GM12878 (cell line): ENCODE results near the gene PIF1. TPM values are rescaled to one million over a fixed set of nuclear protein-coding genes. Genes with fewer than 3 reads are reported as not detected.

Source experiments
- ATF7 ChIP-seq: fragments of 450-650 bp; IDR thresholded peaks from 2 replicates; pipeline ENCODE4 v1.6.1; 2016; ENCODE audit warnings: low read depth, mild to moderate bottlenecking
- CHD1 ChIP-seq: IDR thresholded peaks from 2 replicates; pipeline ENCODE4 v1.6.1; 2012; ENCODE audit warnings: low read depth, low read length, improper control_type of control experiment
- GABPA ChIP-seq: IDR thresholded peaks from 2 replicates; pipeline ENCODE4 v1.6.1; 2014; ENCODE audit warnings: antibody characterized with exemption, low read depth, mild to moderate bottlenecking, inconsistent platforms
- NFYA ChIP-seq: IDR thresholded peaks from 2 replicates; pipeline ENCODE4 v1.6.1; 2011; ENCODE audit warnings: low read depth, mild to moderate bottlenecking, low read length, improper control_type of control experiment, borderline replicate concordance
- RFX5 ChIP-seq: IDR thresholded peaks from 2 replicates; pipeline ENCODE4 v1.6.1; 2011; ENCODE audit warnings: low read depth, low read length, improper control_type of control experiment
- TBL1XR1 ChIP-seq: IDR thresholded peaks from 2 replicates; pipeline ENCODE4 v1.6.1; 2012; ENCODE audit warnings: low read depth, low read length, improper control_type of control experiment
- YY1 ChIP-seq: IDR thresholded peaks from 2 replicates; pipeline ENCODE4 v1.6.1; 2011; ENCODE audit warnings: low read depth, mild to moderate bottlenecking, low read length
- ZNF207 ChIP-seq: fragments of 450-650 bp; IDR thresholded peaks from 2 replicates; pipeline ENCODE4 v1.6.1; 2014; ENCODE audit warnings: antibody characterized with exemption, mild to moderate bottlenecking, borderline replicate concordance
- polyA plus RNA-seq, 11 experiments: library from polyadenylated mRNA; depleted of rRNA in 4 of 11; unstranded in 6 of 11; stranded (reverse) in 5 of 11; fragments of >200 nt; fragmentation: Nextera tagmentation in 4 of 11; fragmentation: Illumina TruSeq in 1 of 11; extraction: Ambion mirVana in 4 of 11; extraction: Trizol in 1 of 11; gene quantifications; 1 replicate in 1 of 11; 2 replicates in 10 of 11; pipeline versions ENCODE4 v1.2.1 to v1.2.3, GENCODE V29; 2011 to 2016; ENCODE audit warnings: inconsistent platforms in 2 of 11, missing spikeins in 2 of 11, low read depth in 1 of 11
- total RNA-seq, 4 experiments: library from RNA; depleted of rRNA in 3 of 4; stranded (reverse); fragments of >200 nt in 3 of 4; fragmentation: Illumina TruSeq in 1 of 4; extraction: Trizol in 1 of 4; gene quantifications; 2 replicates each; pipeline versions ENCODE4 v1.2.1 to v1.2.3, GENCODE V29; 2013 to 2021
- TF ChIP-seq, protein P1 (sequence below): IDR thresholded peaks from 2 replicates; pipeline ENCODE4 v1.6.1; 2012; ENCODE audit warnings: mild to moderate bottlenecking, low read depth, low read length
- TF ChIP-seq, protein P2 (sequence below): fragments of 450-650 bp; conservative IDR thresholded peaks from 2 replicates; pipeline ENCODE4 v1.6.1; 2017; ENCODE audit warnings: mild to moderate bottlenecking, moderate library complexity
- TF ChIP-seq, protein P3 (sequence below): IDR thresholded peaks from 2 replicates; pipeline ENCODE4 v1.6.1; 2012; ENCODE audit warnings: low read depth, low read length, improper control_type of control experiment
- TF ChIP-seq, protein P4 (sequence below): fragments of 450-650 bp; IDR thresholded peaks from 2 replicates; pipeline ENCODE4 v1.6.1; 2016; ENCODE audit warnings: mild to moderate bottlenecking
- TF ChIP-seq, protein P5 (sequence below): fragments of 450-650 bp; IDR thresholded peaks from 2 replicates; pipeline ENCODE4 v1.6.1; 2017; ENCODE audit warnings: borderline replicate concordance
- TF ChIP-seq, protein P6 (sequence below): fragments of 150-350 bp; IDR thresholded peaks from 2 replicates; pipeline ENCODE4 v1.6.1; 2016; ENCODE audit warnings: low read depth, low read length

The PIF1 gene
- total and polyA plus RNA-seq, 10 of the 15 experiments (the other 5 are each of a cell fraction or from before 2014, with no cell fraction given): 3.7 to 68.9 (median 31.1) TPM

DNA sequence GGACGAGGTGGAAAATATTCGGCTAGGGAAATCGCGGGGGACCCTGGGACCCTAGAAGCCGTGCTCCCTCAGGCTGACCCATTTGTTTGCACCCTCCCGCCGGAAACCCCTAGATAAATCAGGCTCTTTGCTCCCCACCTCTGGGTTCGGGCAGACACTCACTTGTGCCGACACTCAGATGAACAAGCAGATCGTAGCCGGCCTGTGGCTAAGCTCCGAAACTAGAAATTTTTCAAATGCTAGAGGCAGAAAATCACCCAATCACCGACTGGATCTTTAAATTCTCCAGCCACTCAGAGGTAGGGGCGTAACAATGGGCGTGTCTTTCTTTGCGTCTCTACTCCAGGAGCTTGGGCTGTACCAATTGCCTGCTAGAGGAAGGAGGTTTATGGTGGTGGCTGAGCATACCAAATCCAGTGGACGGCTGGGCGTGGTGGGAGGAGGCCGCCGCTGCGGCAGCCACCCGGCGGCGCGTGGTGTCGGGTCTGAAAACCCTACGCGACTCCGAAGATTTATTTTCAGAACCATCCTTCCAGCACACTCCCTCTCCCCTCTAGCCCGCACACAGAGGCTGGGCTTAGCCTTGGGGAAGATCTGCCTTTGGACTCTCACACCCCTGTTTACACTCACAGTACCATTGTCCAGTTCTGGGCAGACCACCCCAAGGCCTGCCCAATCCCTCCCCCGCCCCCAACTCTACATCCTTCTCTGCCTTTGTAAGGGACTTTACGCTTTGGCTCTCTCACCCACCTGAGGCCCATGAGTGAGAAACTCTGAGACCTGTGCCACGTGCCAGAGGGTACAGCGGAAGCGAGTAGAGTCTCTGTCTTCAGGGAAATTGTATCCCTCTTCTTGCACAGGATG lies at the start of gene PIF1 (continued):
- TF ChIP-seq, protein P1, sequence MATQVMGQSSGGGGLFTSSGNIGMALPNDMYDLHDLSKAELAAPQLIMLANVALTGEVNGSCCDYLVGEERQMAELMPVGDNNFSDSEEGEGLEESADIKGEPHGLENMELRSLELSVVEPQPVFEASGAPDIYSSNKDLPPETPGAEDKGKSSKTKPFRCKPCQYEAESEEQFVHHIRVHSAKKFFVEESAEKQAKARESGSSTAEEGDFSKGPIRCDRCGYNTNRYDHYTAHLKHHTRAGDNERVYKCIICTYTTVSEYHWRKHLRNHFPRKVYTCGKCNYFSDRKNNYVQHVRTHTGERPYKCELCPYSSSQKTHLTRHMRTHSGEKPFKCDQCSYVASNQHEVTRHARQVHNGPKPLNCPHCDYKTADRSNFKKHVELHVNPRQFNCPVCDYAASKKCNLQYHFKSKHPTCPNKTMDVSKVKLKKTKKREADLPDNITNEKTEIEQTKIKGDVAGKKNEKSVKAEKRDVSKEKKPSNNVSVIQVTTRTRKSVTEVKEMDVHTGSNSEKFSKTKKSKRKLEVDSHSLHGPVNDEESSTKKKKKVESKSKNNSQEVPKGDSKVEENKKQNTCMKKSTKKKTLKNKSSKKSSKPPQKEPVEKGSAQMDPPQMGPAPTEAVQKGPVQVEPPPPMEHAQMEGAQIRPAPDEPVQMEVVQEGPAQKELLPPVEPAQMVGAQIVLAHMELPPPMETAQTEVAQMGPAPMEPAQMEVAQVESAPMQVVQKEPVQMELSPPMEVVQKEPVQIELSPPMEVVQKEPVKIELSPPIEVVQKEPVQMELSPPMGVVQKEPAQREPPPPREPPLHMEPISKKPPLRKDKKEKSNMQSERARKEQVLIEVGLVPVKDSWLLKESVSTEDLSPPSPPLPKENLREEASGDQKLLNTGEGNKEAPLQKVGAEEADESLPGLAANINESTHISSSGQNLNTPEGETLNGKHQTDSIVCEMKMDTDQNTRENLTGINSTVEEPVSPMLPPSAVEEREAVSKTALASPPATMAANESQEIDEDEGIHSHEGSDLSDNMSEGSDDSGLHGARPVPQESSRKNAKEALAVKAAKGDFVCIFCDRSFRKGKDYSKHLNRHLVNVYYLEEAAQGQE: no peak
- peak; percentile 72 for TF ChIP-seq ZNF207
- peak; percentile 60; the same call in 1 of the 2 replicates for TF ChIP-seq YY1
- TF ChIP-seq, protein P2, sequence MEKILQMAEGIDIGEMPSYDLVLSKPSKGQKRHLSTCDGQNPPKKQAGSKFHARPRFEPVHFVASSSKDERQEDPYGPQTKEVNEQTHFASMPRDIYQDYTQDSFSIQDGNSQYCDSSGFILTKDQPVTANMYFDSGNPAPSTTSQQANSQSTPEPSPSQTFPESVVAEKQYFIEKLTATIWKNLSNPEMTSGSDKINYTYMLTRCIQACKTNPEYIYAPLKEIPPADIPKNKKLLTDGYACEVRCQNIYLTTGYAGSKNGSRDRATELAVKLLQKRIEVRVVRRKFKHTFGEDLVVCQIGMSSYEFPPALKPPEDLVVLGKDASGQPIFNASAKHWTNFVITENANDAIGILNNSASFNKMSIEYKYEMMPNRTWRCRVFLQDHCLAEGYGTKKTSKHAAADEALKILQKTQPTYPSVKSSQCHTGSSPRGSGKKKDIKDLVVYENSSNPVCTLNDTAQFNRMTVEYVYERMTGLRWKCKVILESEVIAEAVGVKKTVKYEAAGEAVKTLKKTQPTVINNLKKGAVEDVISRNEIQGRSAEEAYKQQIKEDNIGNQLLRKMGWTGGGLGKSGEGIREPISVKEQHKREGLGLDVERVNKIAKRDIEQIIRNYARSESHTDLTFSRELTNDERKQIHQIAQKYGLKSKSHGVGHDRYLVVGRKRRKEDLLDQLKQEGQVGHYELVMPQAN: peak; percentile 98
- TF ChIP-seq, protein P3, sequence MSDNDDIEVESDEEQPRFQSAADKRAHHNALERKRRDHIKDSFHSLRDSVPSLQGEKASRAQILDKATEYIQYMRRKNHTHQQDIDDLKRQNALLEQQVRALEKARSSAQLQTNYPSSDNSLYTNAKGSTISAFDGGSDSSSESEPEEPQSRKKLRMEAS: peak; percentile 41; the same call in 1 of the 2 replicates
- TF ChIP-seq, protein P4, sequence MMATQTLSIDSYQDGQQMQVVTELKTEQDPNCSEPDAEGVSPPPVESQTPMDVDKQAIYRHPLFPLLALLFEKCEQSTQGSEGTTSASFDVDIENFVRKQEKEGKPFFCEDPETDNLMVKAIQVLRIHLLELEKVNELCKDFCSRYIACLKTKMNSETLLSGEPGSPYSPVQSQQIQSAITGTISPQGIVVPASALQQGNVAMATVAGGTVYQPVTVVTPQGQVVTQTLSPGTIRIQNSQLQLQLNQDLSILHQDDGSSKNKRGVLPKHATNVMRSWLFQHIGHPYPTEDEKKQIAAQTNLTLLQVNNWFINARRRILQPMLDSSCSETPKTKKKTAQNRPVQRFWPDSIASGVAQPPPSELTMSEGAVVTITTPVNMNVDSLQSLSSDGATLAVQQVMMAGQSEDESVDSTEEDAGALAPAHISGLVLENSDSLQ: peak; percentile 40; the same call in 1 of the 2 replicates
- no peak for TF ChIP-seq GABPA
- TF ChIP-seq CHD1: peak; percentile 97
- 0 out of 2 replicates have a peak, but pooled peaks have one; percentile 17 for TF ChIP-seq TBL1XR1
- peak; percentile 77 for TF ChIP-seq RFX5
- TF ChIP-seq, protein P5, sequence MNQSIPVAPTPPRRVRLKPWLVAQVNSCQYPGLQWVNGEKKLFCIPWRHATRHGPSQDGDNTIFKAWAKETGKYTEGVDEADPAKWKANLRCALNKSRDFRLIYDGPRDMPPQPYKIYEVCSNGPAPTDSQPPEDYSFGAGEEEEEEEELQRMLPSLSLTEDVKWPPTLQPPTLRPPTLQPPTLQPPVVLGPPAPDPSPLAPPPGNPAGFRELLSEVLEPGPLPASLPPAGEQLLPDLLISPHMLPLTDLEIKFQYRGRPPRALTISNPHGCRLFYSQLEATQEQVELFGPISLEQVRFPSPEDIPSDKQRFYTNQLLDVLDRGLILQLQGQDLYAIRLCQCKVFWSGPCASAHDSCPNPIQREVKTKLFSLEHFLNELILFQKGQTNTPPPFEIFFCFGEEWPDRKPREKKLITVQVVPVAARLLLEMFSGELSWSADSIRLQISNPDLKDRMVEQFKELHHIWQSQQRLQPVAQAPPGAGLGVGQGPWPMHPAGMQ: no peak
- TF ChIP-seq ATF7: peak; percentile 99
- TF ChIP-seq, protein P6, sequence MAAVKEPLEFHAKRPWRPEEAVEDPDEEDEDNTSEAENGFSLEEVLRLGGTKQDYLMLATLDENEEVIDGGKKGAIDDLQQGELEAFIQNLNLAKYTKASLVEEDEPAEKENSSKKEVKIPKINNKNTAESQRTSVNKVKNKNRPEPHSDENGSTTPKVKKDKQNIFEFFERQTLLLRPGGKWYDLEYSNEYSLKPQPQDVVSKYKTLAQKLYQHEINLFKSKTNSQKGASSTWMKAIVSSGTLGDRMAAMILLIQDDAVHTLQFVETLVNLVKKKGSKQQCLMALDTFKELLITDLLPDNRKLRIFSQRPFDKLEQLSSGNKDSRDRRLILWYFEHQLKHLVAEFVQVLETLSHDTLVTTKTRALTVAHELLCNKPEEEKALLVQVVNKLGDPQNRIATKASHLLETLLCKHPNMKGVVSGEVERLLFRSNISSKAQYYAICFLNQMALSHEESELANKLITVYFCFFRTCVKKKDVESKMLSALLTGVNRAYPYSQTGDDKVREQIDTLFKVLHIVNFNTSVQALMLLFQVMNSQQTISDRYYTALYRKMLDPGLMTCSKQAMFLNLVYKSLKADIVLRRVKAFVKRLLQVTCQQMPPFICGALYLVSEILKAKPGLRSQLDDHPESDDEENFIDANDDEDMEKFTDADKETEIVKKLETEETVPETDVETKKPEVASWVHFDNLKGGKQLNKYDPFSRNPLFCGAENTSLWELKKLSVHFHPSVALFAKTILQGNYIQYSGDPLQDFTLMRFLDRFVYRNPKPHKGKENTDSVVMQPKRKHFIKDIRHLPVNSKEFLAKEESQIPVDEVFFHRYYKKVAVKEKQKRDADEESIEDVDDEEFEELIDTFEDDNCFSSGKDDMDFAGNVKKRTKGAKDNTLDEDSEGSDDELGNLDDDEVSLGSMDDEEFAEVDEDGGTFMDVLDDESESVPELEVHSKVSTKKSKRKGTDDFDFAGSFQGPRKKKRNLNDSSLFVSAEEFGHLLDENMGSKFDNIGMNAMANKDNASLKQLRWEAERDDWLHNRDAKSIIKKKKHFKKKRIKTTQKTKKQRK: no peak
- peak; percentile 62; the same call in 1 of the 2 replicates for TF ChIP-seq NFYA
